H1 (cell line): Measurements from ENCODE around the gene FGD5.

Source experiments
- EP300 ChIP-seq, 2 experiments: IDR thresholded peaks; 1 replicate in 1 of 2; 2 replicates in 1 of 2; pipeline ENCODE4 v1.6.1; 2011 to 2012; ENCODE audit warnings: low read depth in 2 of 2, low read length in 2 of 2, mild to moderate bottlenecking in 2 of 2, borderline replicate concordance in 1 of 2, inconsistent platforms in 1 of 2, moderate library complexity in 1 of 2
- EZH2 ChIP-seq: fragments of 200-600 bp; sonication (generic); IDR thresholded peaks from 2 replicates; pipeline ENCODE4 v1.7.1; 2012; ENCODE audit warnings: low read depth, mild to moderate bottlenecking, moderate library complexity, low read length, inconsistent platforms; ENCODE audit not compliant: severe bottlenecking
- JUN ChIP-seq: IDR thresholded peaks from 2 replicates; pipeline ENCODE4 v1.6.1; 2011; ENCODE audit warnings: low read depth, mild to moderate bottlenecking, improper control_type of control experiment, low read length
- MAFK ChIP-seq: IDR thresholded peaks from 2 replicates; pipeline ENCODE4 v1.6.1; 2012; ENCODE audit warnings: low read depth, mild to moderate bottlenecking, improper control_type of control experiment, low read length
- POLR2A ChIP-seq, 2 experiments: IDR thresholded peaks; 1 replicate in 1 of 2; 2 replicates in 1 of 2; pipeline ENCODE4 v1.6.1; 2011; ENCODE audit warnings: low read depth in 2 of 2, low read length in 2 of 2, mild to moderate bottlenecking in 2 of 2; ENCODE audit errors: control extremely low read depth in 1 of 2
- POLR2AphosphoS5 ChIP-seq: IDR thresholded peaks from 2 replicates; pipeline ENCODE4 v1.6.1; 2011; ENCODE audit warnings: low read depth, low read length
- SIN3A ChIP-seq, 2 experiments: IDR thresholded peaks in 1 of 2; conservative IDR thresholded peaks in 1 of 2; 2 replicates each; pipeline ENCODE4 v1.6.1; 2011 to 2012; ENCODE audit warnings: low read length in 2 of 2, improper control_type of control experiment in 1 of 2, low read depth in 1 of 2, mild to moderate bottlenecking in 1 of 2
- SP2 ChIP-seq: IDR thresholded peaks from 2 replicates; pipeline ENCODE4 v1.6.1; 2012; ENCODE audit warnings: mild to moderate bottlenecking, low read length, inconsistent platforms
- ZNF274 ChIP-seq: IDR thresholded peaks from 2 replicates; pipeline ENCODE4 v1.7.0; 2012; ENCODE audit warnings: low read length, borderline replicate concordance; ENCODE audit errors: extremely low read depth
- TF ChIP-seq, protein P1 (sequence below): IDR thresholded peaks from 2 replicates; pipeline ENCODE4 v1.6.1; 2012; ENCODE audit warnings: inconsistent platforms
- TF ChIP-seq, protein P2 (sequence below), 3 experiments: IDR thresholded peaks; 1 replicate in 2 of 3; 2 replicates in 1 of 3; pipeline versions ENCODE4 v1.5.1 to v1.6.1; 2011; ENCODE audit warnings: low read length in 3 of 3, mild to moderate bottlenecking in 3 of 3, inconsistent platforms in 2 of 3, low read depth in 1 of 3, moderate library complexity in 1 of 3; ENCODE audit not compliant: insufficient read depth in 1 of 3; ENCODE audit errors: control extremely low read depth in 1 of 3
- TF ChIP-seq, protein P3 (sequence below): IDR thresholded peaks from 2 replicates; pipeline ENCODE4 v1.6.1; 2012; ENCODE audit warnings: inconsistent platforms

GRCh38 chr3:14869917-14870782 is 51.4 kb downstream of the FGD5 start:
- TF ChIP-seq EZH2 (no peak), EP300 (IDR thresholded peaks at IDR 0.05; ENCODE audit: borderline replicate concordance in 1 of 2, low read depth in 2 of 2, low read length in 2 of 2) (no peak), ZNF274 (no peak), POLR2A (IDR thresholded peaks at IDR 0.05; ENCODE audit: control extremely low read depth in 1 of 2, low read depth in 2 of 2, low read length in 2 of 2) (no peak), SP2 (no peak), SIN3A (conservative IDR thresholded peaks at IDR 0.05 in 1 of 2, IDR thresholded peaks at IDR 0.05 in 1 of 2; ENCODE audit: low read depth in 1 of 2, low read length in 2 of 2) (no peak), MAFK (no peak), POLR2AphosphoS5 (no peak), JUN (no peak)
- TF ChIP-seq, protein P1, sequence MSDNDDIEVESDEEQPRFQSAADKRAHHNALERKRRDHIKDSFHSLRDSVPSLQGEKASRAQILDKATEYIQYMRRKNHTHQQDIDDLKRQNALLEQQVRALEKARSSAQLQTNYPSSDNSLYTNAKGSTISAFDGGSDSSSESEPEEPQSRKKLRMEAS, result no peak
- TF ChIP-seq, protein P2, sequence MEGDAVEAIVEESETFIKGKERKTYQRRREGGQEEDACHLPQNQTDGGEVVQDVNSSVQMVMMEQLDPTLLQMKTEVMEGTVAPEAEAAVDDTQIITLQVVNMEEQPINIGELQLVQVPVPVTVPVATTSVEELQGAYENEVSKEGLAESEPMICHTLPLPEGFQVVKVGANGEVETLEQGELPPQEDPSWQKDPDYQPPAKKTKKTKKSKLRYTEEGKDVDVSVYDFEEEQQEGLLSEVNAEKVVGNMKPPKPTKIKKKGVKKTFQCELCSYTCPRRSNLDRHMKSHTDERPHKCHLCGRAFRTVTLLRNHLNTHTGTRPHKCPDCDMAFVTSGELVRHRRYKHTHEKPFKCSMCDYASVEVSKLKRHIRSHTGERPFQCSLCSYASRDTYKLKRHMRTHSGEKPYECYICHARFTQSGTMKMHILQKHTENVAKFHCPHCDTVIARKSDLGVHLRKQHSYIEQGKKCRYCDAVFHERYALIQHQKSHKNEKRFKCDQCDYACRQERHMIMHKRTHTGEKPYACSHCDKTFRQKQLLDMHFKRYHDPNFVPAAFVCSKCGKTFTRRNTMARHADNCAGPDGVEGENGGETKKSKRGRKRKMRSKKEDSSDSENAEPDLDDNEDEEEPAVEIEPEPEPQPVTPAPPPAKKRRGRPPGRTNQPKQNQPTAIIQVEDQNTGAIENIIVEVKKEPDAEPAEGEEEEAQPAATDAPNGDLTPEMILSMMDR (IDR thresholded peaks at IDR 0.05; ENCODE audit: control extremely low read depth in 1 of 3, insufficient read depth in 1 of 3, low read depth in 1 of 3, low read length in 3 of 3), result no peak
- TF ChIP-seq, protein P3, sequence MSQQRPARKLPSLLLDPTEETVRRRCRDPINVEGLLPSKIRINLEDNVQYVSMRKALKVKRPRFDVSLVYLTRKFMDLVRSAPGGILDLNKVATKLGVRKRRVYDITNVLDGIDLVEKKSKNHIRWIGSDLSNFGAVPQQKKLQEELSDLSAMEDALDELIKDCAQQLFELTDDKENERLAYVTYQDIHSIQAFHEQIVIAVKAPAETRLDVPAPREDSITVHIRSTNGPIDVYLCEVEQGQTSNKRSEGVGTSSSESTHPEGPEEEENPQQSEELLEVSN, result no peak
